Measurements from ENCODE around the gene SLC9A9. TPM values are rescaled to one million over a fixed set of nuclear protein-coding genes. Genes with fewer than 3 reads are reported as not detected.

The SLC9A9 gene
- total RNA-seq, 2 donors from 2014 or later: 23.6 to 31.0 TPM

DNA sequence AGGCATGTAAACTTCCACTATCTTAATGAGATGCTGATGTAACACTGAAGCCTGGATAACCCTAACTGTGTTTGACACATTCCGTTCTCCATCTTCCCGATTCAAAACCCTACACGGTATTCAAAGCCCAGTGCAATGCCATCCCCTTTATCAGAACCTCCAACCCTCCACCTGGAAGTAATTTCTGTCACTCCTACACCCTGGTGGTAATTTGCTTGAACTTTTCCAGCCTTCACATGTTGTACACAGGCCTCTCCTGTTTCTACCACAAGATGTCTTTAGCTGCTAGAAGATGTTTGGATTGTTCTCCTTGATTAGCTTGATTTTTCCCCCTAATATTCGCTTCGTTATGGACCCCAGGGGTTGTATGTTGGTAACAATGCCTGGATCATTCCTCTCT lies 519.8 kb downstream of the SLC9A9 start:
- Histone ChIP-seq H3K4me3 (no peak overlapping the region), H3K27ac (no peak overlapping the region), H3K4me1 (replicated peaks) (no peaks in the 10 kb centered on the region), H3K27me3 (replicated peaks; ENCODE audit: insufficient read depth) (no peaks in the 10 kb centered on the region), H3K36me3 (no peaks in the 10 kb centered on the region), H3K9me3 (no peaks in the 10 kb centered on the region)
- 84% methylated on average over 5 of the region's 5 CpGs for WGBS
- intact Hi-C loops (cut with DNase I): no loop called here
- no peak for TF ChIP-seq POLR2AphosphoS5 (IDR thresholded peaks at IDR 0.05)
- TF ChIP-seq, protein P1, sequence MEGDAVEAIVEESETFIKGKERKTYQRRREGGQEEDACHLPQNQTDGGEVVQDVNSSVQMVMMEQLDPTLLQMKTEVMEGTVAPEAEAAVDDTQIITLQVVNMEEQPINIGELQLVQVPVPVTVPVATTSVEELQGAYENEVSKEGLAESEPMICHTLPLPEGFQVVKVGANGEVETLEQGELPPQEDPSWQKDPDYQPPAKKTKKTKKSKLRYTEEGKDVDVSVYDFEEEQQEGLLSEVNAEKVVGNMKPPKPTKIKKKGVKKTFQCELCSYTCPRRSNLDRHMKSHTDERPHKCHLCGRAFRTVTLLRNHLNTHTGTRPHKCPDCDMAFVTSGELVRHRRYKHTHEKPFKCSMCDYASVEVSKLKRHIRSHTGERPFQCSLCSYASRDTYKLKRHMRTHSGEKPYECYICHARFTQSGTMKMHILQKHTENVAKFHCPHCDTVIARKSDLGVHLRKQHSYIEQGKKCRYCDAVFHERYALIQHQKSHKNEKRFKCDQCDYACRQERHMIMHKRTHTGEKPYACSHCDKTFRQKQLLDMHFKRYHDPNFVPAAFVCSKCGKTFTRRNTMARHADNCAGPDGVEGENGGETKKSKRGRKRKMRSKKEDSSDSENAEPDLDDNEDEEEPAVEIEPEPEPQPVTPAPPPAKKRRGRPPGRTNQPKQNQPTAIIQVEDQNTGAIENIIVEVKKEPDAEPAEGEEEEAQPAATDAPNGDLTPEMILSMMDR (IDR thresholded peaks at IDR 0.05): peak in 1 of 4 experiments; percentile 6
- no peak for DNase-seq (ENCODE audit: low spot score)

DNA sequence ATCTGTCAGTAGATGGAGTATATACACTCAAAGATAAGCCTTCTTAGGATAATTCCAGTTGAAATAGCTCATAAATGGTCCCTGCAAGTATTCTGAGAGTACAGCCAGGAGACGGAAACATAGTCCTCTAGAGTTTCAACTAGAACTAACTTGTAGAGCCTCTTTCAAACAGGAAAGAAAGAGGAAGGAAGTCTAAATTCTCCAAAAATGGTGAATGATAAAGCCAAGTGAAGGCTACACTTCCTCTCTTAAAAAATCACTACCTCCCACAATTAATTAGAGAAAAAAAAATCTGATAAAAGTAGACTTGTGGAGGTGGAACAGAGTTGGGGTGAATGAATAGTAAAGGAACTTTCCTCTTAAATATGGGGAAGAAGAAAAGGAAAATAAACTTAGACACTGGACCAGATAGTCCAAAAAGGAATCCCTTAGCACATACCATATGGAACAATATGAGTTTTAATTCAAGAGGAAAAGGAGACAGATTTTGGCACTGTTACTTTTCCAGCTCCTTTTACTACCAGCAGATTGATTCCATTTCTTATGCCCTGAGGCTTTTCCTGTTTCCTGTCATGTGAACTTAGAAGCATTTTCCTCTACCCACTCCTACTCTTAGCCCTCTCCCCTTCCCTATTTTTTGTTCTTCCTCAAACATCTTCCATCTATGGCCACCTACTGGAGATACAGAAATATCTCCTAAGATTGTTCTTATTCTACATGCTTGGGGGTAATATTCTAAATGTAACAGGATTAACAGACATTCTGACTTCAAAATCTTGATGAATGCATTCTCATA lies 521.1 kb downstream of the SLC9A9 start:
- WGBS: 83% methylated on average over 1 of the region's 1 CpG
- intact Hi-C loops (cut with DNase I): no loop called here
- Histone ChIP-seq H3K27ac (no peak overlapping the region), H3K9me3 (no peaks in the 10 kb centered on the region), H3K27me3 (replicated peaks; ENCODE audit: insufficient read depth) (no peaks in the 10 kb centered on the region), H3K4me1 (replicated peaks) (no peaks in the 10 kb centered on the region), H3K36me3 (no peaks in the 10 kb centered on the region), H3K4me3 (no peak overlapping the region)
- DNase-seq (ENCODE audit: low spot score): no peak
- TF ChIP-seq, protein P1 (IDR thresholded peaks at IDR 0.05): no peak
- no peak for TF ChIP-seq POLR2A (IDR thresholded peaks at IDR 0.05)
- TF ChIP-seq POLR2AphosphoS5 (IDR thresholded peaks at IDR 0.05): no peak

DNA sequence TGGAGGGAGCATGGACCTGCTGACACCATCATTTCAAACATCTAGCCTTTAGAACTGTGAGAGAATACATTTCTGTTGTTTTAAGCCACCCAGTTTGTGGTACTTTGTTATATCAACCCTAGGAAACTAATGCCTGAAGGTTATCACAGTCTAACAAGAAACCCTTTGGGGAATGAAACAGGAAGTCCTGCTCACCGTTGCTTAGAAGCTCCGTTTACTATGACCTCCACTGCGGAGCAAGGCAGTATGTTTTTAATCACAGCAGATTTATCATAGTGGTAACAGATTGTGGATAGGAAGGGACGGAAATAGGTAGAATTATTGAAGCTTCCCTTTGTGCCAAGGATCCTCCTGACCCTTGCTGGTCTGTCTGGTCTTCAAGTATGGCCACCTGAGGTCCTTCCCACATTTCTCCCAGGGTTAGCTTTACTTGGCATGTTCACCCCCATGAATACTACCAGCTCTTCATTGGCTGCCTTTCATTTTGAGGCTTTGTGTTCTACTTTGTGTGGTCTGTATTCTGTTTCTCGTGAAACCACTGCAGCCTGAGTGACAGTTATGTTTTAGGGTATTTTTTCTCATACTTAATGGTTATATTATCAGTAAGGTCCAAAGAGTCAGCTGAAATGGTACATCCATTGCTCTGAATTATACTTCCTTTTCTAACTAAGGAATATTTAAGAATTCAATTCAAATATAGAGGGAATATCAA lies 527.1 kb downstream of the SLC9A9 start:
- Histone ChIP-seq H3K4me3 (no peak overlapping the region), H3K9me3 (no peaks in the 10 kb centered on the region), H3K4me1 (replicated peaks) (no peaks in the 10 kb centered on the region), H3K36me3 (no peaks in the 10 kb centered on the region), H3K27ac (no peak overlapping the region), H3K27me3 (replicated peaks; ENCODE audit: insufficient read depth) (no peaks in the 10 kb centered on the region)
- intact Hi-C loops (cut with DNase I): no loop called here
- DNase-seq (ENCODE audit: low spot score): no peak
- WGBS: 93% methylated on average over 5 of the region's 5 CpGs
- no peak for TF ChIP-seq POLR2AphosphoS5 (IDR thresholded peaks at IDR 0.05)
- TF ChIP-seq POLR2A (IDR thresholded peaks at IDR 0.05): no peak
- TF ChIP-seq, protein P1 (IDR thresholded peaks at IDR 0.05): no peak

DNA sequence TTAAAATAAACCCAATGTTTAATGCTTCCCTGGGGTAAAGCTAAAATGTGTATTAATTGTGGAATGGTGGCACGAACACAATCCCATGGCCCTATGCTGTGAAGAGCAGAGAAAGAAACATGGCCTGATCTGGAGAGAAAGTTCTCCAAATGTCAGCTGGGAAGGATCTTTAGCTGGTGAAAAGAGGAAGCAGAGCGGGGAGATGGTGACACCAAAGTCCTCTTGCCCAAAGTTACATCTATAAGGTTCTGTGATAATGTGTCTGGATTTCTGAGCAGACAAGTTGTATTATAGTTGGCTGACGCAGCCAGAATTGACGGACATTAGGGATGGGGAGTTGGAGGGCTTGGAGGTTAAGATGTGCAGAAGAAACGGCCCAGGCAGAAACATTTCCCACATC lies 532.5 kb downstream of the SLC9A9 start:
- Histone ChIP-seq H3K4me3 (no peak overlapping the region), H3K27ac (no peak overlapping the region), H3K27me3 (replicated peaks; ENCODE audit: insufficient read depth) (no peaks in the 10 kb centered on the region), H3K9me3 (no peaks in the 10 kb centered on the region), H3K36me3 (no peaks in the 10 kb centered on the region), H3K4me1 (replicated peaks) (no peaks in the 10 kb centered on the region)
- intact Hi-C loops (cut with DNase I): no loop called here
- TF ChIP-seq POLR2A (IDR thresholded peaks at IDR 0.05): no peak
- no peak for TF ChIP-seq POLR2AphosphoS5 (IDR thresholded peaks at IDR 0.05)
- TF ChIP-seq, protein P1 (IDR thresholded peaks at IDR 0.05): no peak
- no peak for DNase-seq (ENCODE audit: low spot score)
- 96% methylated on average over 5 of the region's 5 CpGs for WGBS

Data from prostate gland (tissue), 2 donors.